HEK293 (cell line): Measurements from ENCODE around the gene ZNF578.

Experiments used
- GLIS2 ChIP-seq: fragments of 450-650 bp; formaldehyde crosslinking; IDR thresholded peaks from 2 replicates; pipeline ENCODE4 v1.5.1; 2016; ENCODE audit warnings: missing biosample characterization, missing genetic modification characterization
- KLF1 ChIP-seq: fragments of 450-650 bp; formaldehyde crosslinking; IDR thresholded peaks from 2 replicates; pipeline ENCODE4 v1.5.1; 2016; ENCODE audit warnings: missing biosample characterization, missing genetic modification characterization
- KLF16 ChIP-seq: fragments of 450-650 bp; formaldehyde crosslinking; IDR thresholded peaks from 2 replicates; pipeline ENCODE4 v1.5.1; 2017; ENCODE audit warnings: missing biosample characterization, missing genetic modification characterization
- MZF1 ChIP-seq: fragments of 450-650 bp; formaldehyde crosslinking; IDR thresholded peaks from 2 replicates; pipeline ENCODE4 v1.5.1; 2017; ENCODE audit warnings: missing biosample characterization, missing genetic modification characterization, borderline replicate concordance
- PRDM1 ChIP-seq: fragments of 450-650 bp; formaldehyde crosslinking; IDR thresholded peaks from 2 replicates; pipeline ENCODE4; 2016; ENCODE audit warnings: missing biosample characterization, missing genetic modification characterization
- SCRT2 ChIP-seq: fragments of 450-650 bp; formaldehyde crosslinking; IDR thresholded peaks from 2 replicates; pipeline ENCODE4 v1.5.1; 2016; ENCODE audit warnings: missing biosample characterization, missing genetic modification characterization
- SP2 ChIP-seq: fragments of 450-650 bp; formaldehyde crosslinking; IDR thresholded peaks from 2 replicates; pipeline ENCODE4 v1.5.1; 2016; ENCODE audit warnings: missing biosample characterization, missing genetic modification characterization
- ZNF10 ChIP-seq: fragments of 450-650 bp; formaldehyde crosslinking; IDR thresholded peaks from 2 replicates; pipeline ENCODE4 v1.5.1; 2017; ENCODE audit warnings: missing biosample characterization, missing genetic modification characterization
- ZNF133 ChIP-seq: fragments of 450-650 bp; formaldehyde crosslinking; IDR thresholded peaks from 2 replicates; pipeline ENCODE4 v1.5.1; 2016; ENCODE audit warnings: missing biosample characterization, missing genetic modification characterization
- ZNF148 ChIP-seq: fragments of 450-650 bp; formaldehyde crosslinking; IDR thresholded peaks from 2 replicates; pipeline ENCODE4 v1.5.0; 2017; ENCODE audit warnings: missing biosample characterization, missing genetic modification characterization, borderline replicate concordance
- ZNF157 ChIP-seq: fragments of 450-650 bp; formaldehyde crosslinking; IDR thresholded peaks from 2 replicates; pipeline ENCODE4 v1.5.1; 2016; ENCODE audit warnings: missing biosample characterization, missing genetic modification characterization
- ZNF2 ChIP-seq: fragments of 450-650 bp; formaldehyde crosslinking; IDR thresholded peaks from 2 replicates; pipeline ENCODE4 v1.5.1; 2016; ENCODE audit warnings: missing biosample characterization, missing genetic modification characterization
- ZNF23 ChIP-seq: fragments of 450-650 bp; formaldehyde crosslinking; IDR thresholded peaks from 2 replicates; pipeline ENCODE4 v1.5.1; 2016; ENCODE audit warnings: missing biosample characterization, missing genetic modification characterization, borderline replicate concordance
- ZNF473 ChIP-seq: fragments of 450-650 bp; formaldehyde crosslinking; IDR thresholded peaks from 2 replicates; pipeline ENCODE4 v1.5.1; 2017; ENCODE audit warnings: missing biosample characterization, missing genetic modification characterization
- ZNF521 ChIP-seq: fragments of 450-650 bp; formaldehyde crosslinking; IDR thresholded peaks from 2 replicates; pipeline ENCODE4 v1.5.1; 2017; ENCODE audit warnings: missing biosample characterization, mild to moderate bottlenecking, missing genetic modification characterization
- ZNF529 ChIP-seq: fragments of 450-650 bp; formaldehyde crosslinking; IDR thresholded peaks from 2 replicates; pipeline ENCODE4 v1.5.1; 2017; ENCODE audit warnings: missing genetic modification characterization, missing biosample characterization; ENCODE audit not compliant: insufficient replicate concordance
- ZNF530 ChIP-seq: fragments of 450-650 bp; formaldehyde crosslinking; IDR thresholded peaks from 2 replicates; pipeline ENCODE4 v1.5.1; 2016; ENCODE audit warnings: low read depth, missing biosample characterization, missing genetic modification characterization
- ZNF548 ChIP-seq: fragments of 450-650 bp; formaldehyde crosslinking; IDR thresholded peaks from 2 replicates; pipeline ENCODE4 v1.5.1; 2016; ENCODE audit warnings: missing biosample characterization, missing genetic modification characterization
- ZNF629 ChIP-seq: fragments of 450-650 bp; formaldehyde crosslinking; IDR thresholded peaks from 2 replicates; pipeline ENCODE4 v1.5.1; 2017; ENCODE audit warnings: missing biosample characterization, missing genetic modification characterization
- ZNF660 ChIP-seq: fragments of 450-650 bp; IDR thresholded peaks from 2 replicates; pipeline ENCODE4 v1.5.1; 2018; ENCODE audit warnings: missing biosample characterization, mild to moderate bottlenecking, missing genetic modification characterization
- ZNF692 ChIP-seq: fragments of 450-650 bp; formaldehyde crosslinking; IDR thresholded peaks from 2 replicates; pipeline ENCODE4 v1.5.1; 2016; ENCODE audit warnings: missing biosample characterization, missing genetic modification characterization
- ZNF707 ChIP-seq: fragments of 450-650 bp; formaldehyde crosslinking; IDR thresholded peaks from 2 replicates; pipeline ENCODE4 v1.5.1; 2016; ENCODE audit warnings: missing biosample characterization, missing genetic modification characterization
- ZSCAN16 ChIP-seq: fragments of 450-650 bp; formaldehyde crosslinking; IDR thresholded peaks from 2 replicates; pipeline ENCODE4 v1.5.1; 2016; ENCODE audit warnings: missing biosample characterization, missing genetic modification characterization
- TF ChIP-seq, protein P1 (sequence below): fragments of 450-650 bp; formaldehyde crosslinking; IDR thresholded peaks from 2 replicates; pipeline ENCODE4 v1.5.1; 2016; ENCODE audit warnings: missing biosample characterization, missing genetic modification characterization
- TF ChIP-seq, protein P2 (sequence below): fragments of 450-650 bp; formaldehyde crosslinking; IDR thresholded peaks from 2 replicates; pipeline ENCODE4 v1.5.1; 2016; ENCODE audit warnings: missing biosample characterization, missing genetic modification characterization
- TF ChIP-seq, protein P3 (sequence below): fragments of 450-650 bp; formaldehyde crosslinking; conservative IDR thresholded peaks from 2 replicates; pipeline ENCODE4 v1.5.1; 2016; ENCODE audit warnings: low read depth, missing biosample characterization, missing genetic modification characterization
- TF ChIP-seq, protein P4 (sequence below): fragments of 450-650 bp; formaldehyde crosslinking; IDR thresholded peaks from 2 replicates; pipeline ENCODE4 v1.5.1; 2016; ENCODE audit warnings: missing biosample characterization, missing genetic modification characterization

The ZNF578 gene

DNA sequence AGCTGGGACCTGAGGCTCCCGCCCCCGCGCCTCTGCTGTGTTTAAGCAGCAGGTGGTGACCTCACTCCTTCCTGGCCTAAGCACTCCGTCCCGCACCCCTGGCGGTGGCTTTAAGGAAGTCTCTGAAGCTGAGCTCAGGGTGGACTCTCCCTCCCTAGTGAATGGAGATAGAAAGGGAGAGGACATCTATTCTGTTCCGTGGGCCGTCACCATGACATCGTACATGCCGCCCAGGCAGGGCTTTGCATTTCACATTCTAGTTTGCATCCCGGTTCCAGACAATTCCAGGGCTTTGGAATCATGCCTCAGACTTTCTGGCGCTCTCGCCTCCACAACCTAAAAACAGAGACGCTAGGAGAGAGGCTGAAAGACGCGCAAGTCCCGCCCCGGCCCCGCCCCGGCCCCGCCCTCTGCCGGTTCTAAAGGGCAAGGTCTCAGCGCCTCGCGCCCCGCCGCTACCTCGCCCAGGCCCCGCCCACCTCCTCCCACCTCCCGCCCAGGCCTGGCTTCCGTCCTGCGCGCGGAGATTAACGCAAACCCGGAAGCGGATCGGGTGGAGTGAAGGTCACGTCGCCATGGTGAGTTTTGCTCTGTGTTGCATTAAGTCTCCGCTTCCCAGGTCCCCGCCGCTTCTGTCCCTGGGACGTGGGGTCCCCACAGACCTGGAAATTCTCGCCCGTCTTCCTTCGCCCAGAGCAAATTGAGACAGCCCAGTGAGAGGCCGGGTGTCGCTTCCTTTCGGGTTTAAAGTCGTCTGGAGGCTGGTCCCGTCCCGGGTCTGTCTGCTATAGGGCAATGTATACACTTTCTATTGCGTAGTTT is 74.0 kb downstream of the ZNF578 start, which contains the start of gene ZNF808 (continued):
- TF ChIP-seq ZSCAN16 (no peak), ZNF157 (tag by site-specific recombination) (no peak), ZNF10 (no peak), GLIS2 (tag by site-specific recombination) (no peak), KLF16 (tag by site-specific recombination) (no peak), SCRT2 (tag by site-specific recombination) (peak; percentile 95), ZNF133 (tag by site-specific recombination) (0 out of 2 replicates have a peak, but pooled peaks have one; percentile 3), SP2 (tag by site-specific recombination) (peak; percentile 41), ZNF2 (tag by site-specific recombination) (no peak), ZNF629 (tag by site-specific recombination) (no peak), ZNF148 (tag by site-specific recombination) (no peak), ZNF23 (tag by site-specific recombination) (no peak), ZNF473 (no peak), ZNF707 (tag by site-specific recombination) (no peak), ZNF521 (tag by site-specific recombination) (no peak), MZF1 (tag by site-specific recombination) (no peak), ZNF529 (tag by site-specific recombination) (no peak), KLF1 (tag by site-specific recombination) (no peak), ZNF692 (tag by site-specific recombination) (peak; percentile 19; the same call in 1 of the 2 replicates), ZNF548 (tag by site-specific recombination) (no peak), PRDM1 (tag by site-specific recombination) (peak; percentile 94), ZNF660 (0 out of 2 replicates have a peak, but pooled peaks have one; percentile 26), ZNF530 (tag by site-specific recombination) (no peak)
- TF ChIP-seq, protein P1, sequence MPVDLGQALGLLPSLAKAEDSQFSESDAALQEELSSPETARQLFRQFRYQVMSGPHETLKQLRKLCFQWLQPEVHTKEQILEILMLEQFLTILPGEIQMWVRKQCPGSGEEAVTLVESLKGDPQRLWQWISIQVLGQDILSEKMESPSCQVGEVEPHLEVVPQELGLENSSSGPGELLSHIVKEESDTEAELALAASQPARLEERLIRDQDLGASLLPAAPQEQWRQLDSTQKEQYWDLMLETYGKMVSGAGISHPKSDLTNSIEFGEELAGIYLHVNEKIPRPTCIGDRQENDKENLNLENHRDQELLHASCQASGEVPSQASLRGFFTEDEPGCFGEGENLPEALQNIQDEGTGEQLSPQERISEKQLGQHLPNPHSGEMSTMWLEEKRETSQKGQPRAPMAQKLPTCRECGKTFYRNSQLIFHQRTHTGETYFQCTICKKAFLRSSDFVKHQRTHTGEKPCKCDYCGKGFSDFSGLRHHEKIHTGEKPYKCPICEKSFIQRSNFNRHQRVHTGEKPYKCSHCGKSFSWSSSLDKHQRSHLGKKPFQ (tag by site-specific recombination): no peak
- TF ChIP-seq, protein P2, sequence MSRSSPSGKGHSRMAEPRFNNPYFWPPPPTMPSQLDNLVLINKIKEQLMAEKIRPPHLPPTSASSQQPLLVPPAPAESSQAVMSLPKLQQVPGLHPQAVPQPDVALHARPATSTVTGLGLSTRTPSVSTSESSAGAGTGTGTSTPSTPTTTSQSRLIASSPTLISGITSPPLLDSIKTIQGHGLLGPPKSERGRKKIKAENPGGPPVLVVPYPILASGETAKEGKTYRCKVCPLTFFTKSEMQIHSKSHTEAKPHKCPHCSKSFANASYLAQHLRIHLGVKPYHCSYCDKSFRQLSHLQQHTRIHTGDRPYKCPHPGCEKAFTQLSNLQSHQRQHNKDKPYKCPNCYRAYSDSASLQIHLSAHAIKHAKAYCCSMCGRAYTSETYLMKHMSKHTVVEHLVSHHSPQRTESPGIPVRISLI (tag by site-specific recombination): no peak
- TF ChIP-seq, protein P3, sequence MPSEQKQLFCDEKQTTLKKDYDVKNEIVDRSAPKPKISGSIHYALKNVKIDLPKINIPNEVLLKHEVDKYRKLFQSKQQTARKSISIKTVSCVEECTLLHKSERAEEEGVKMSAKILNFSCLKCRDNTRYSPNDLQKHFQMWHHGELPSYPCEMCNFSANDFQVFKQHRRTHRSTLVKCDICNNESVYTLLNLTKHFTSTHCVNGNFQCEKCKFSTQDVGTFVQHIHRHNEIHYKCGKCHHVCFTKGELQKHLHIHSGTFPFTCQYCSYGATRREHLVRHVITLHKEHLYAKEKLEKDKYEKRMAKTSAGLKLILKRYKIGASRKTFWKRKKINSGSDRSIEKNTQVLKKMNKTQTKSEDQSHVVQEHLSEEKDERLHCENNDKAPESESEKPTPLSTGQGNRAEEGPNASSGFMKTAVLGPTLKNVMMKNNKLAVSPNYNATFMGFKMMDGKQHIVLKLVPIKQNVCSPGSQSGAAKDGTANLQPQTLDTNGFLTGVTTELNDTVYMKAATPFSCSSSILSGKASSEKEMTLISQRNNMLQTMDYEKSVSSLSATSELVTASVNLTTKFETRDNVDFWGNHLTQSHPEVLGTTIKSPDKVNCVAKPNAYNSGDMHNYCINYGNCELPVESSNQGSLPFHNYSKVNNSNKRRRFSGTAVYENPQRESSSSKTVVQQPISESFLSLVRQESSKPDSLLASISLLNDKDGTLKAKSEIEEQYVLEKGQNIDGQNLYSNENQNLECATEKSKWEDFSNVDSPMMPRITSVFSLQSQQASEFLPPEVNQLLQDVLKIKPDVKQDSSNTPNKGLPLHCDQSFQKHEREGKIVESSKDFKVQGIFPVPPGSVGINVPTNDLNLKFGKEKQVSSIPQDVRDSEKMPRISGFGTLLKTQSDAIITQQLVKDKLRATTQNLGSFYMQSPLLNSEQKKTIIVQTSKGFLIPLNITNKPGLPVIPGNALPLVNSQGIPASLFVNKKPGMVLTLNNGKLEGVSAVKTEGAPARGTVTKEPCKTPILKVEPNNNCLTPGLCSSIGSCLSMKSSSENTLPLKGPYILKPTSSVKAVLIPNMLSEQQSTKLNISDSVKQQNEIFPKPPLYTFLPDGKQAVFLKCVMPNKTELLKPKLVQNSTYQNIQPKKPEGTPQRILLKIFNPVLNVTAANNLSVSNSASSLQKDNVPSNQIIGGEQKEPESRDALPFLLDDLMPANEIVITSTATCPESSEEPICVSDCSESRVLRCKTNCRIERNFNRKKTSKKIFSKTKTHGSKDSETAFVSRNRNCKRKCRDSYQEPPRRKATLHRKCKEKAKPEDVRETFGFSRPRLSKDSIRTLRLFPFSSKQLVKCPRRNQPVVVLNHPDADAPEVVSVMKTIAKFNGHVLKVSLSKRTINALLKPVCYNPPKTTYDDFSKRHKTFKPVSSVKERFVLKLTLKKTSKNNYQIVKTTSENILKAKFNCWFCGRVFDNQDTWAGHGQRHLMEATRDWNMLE (tag by site-specific recombination): peak; percentile 92
- TF ChIP-seq, protein P4, sequence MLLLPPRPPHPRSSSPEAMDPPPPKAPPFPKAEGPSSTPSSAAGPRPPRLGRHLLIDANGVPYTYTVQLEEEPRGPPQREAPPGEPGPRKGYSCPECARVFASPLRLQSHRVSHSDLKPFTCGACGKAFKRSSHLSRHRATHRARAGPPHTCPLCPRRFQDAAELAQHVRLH: no peak
